Panc1 (cell line): ENCODE measurements around the gene SLC7A1. TPM values are rescaled to one million over a fixed set of nuclear protein-coding genes. Genes with fewer than 3 reads are reported as not detected.

ENCODE experiments used
- ATAC-seq: fragments of 200-7000 bp; cut with Tn5 transposase; 2 replicates; pipeline ENCODE4 v1.9.1; 2020; ENCODE audit warnings: mild to moderate bottlenecking, moderate library complexity
- BruUV-seq: library from RNA; stranded (reverse); fragments of 400-500 nt; replicated peaks from 2 replicates; lab custom pipeline; 2021; lab: Mats Ljungman, UMichigan
- CTCF ChIA-PET: fragments of 300-600 bp; sonication (Branson Sonifier 250); formaldehyde crosslinking; loops from one replicate; lab custom pipeline; 2022; ENCODE audit warnings: antibody characterized with exemption; lab: Charles Lee
- POLR2A ChIA-PET: fragments of 300-600 bp; sonication (Branson Sonifier 250); formaldehyde crosslinking; loops from one replicate; lab custom pipeline; 2022; ENCODE audit warnings: antibody characterized with exemption; lab: Charles Lee
- DNase-seq: peaks from one replicate; pipeline ENCODE4 v3.0.0-alpha.2; 2010; ENCODE audit warnings: low read depth, low spot score
- H3K27ac ChIP-seq: 2 replicates; pipeline ENCODE4 v1.5.1; 2011; ENCODE audit warnings: mild to moderate bottlenecking, low read length, inconsistent platforms
- H3K27me3 ChIP-seq: fragments of 200-500 bp; sonication (Bioruptor generic); 2 replicates; pipeline ENCODE4 v1.6.0; 2014; ENCODE audit warnings: low read length, inconsistent platforms; ENCODE audit not compliant: control insufficient read depth, insufficient read depth
- H3K36me3 ChIP-seq: fragments of 200-500 bp; sonication (Bioruptor generic); 2 replicates; pipeline ENCODE4 v1.5.1; 2014; ENCODE audit warnings: inconsistent platforms, mild to moderate bottlenecking, low read length, moderate library complexity; ENCODE audit not compliant: control insufficient read depth, insufficient read depth
- H3K4me1 ChIP-seq: 2 replicates; pipeline ENCODE4 v1.5.1; 2011; ENCODE audit warnings: inconsistent platforms, mild to moderate bottlenecking, low read length, moderate library complexity; ENCODE audit not compliant: control insufficient read depth, insufficient read depth
- H3K4me3 ChIP-seq, 2 experiments: 2 replicates each; pipeline ENCODE4 v1.5.1; 2011 to 2012; ENCODE audit warnings: low read depth in 2 of 2, low read length in 2 of 2, mild to moderate bottlenecking in 2 of 2, inconsistent platforms in 1 of 2, moderate library complexity in 1 of 2
- H3K9me3 ChIP-seq: fragments of 200-500 bp; sonication (Bioruptor generic); 2 replicates; pipeline ENCODE4 v1.5.1; 2014; ENCODE audit warnings: low read depth, mild to moderate bottlenecking, inconsistent platforms, low read length, moderate library complexity; ENCODE audit not compliant: control insufficient read depth, insufficient read depth
- POLR2AphosphoS5 ChIP-seq: IDR thresholded peaks from 2 replicates; pipeline ENCODE4 v1.6.1; 2012; ENCODE audit warnings: mild to moderate bottlenecking, low read depth, low read length, moderate library complexity
- REST ChIP-seq, 2 experiments: IDR thresholded peaks; 2 replicates each; pipeline ENCODE4 v1.6.1; 2011 to 2012; ENCODE audit warnings: low read depth in 2 of 2, control low read depth in 1 of 2, low read length in 1 of 2, mild to moderate bottlenecking in 1 of 2, moderate library complexity in 1 of 2; ENCODE audit not compliant: insufficient read depth in 1 of 2
- SIN3A ChIP-seq: IDR thresholded peaks from 2 replicates; pipeline ENCODE4 v1.6.1; 2012; ENCODE audit warnings: low read depth, mild to moderate bottlenecking, low read length, moderate library complexity, borderline replicate concordance; ENCODE audit not compliant: insufficient read depth
- TCF7L2 ChIP-seq: IDR thresholded peaks from 2 replicates; pipeline ENCODE4 v1.6.1; 2011; ENCODE audit warnings: mild to moderate bottlenecking, low read depth, low read length, inconsistent platforms
- in situ Hi-C: cut with HindIII; loops from 2 replicates; pipeline ENCODE4 v1.10.0; 2016; ENCODE audit warnings: low sequenced_read_pairs, low pct_unique_long_range_greater_than_20kb
- intact Hi-C: fragments of 100-400 bp; cut with micrococcal nuclease; formaldehyde crosslinking; loops from one replicate; pipeline ENCODE4 v1.10.0; 2022; ENCODE audit not compliant: unreplicated experiment
- total RNA-seq: library from RNA; stranded (reverse); gene quantifications from one replicate; pipeline ENCODE4 v1.2.1, GENCODE V29; 2021; ENCODE audit not compliant: unreplicated experiment
- TF ChIP-seq, protein P1 (sequence below): fragments of 450-650 bp; IDR thresholded peaks from 2 replicates; pipeline ENCODE4 v1.5.1; 2017; ENCODE audit warnings: mild to moderate bottlenecking

Gene SLC7A1
- total RNA-seq, 1 experiment from 2014 or later, result 63.3 TPM

DNA sequence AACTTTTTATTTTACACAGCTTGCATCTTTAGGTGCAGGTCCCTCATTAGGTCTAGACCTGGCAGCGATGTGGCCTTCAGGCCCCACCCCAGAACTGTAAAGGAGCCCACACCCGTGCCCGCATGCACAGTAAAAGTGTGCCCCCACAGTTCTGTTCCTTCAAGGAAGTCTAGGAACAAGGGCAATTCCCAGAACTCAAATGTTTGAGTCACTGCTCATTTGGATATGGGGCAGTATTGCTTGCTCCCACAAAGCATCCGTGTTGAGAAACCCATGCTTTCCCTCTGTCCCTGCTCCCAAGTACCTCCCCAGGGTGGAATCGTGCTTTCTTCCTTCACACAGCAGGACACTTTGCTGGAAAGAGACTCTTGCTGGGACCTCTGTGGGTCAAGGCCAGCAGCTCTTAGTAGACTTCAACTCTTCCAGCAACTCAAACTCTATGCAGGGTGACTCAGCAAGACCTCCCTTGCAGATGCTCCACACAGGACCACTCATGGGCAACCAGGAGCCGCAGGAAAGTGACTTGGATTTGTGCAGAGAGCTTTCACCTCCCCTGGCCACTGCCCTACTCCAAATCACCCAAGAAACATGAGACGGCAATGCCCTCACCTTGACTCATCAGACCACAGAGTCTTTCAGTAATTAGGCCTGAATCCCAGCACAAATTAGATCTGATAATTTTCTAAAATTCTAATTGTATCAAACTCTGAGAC, 12.3 kb downstream of the SLC7A1 start:
- Histone ChIP-seq H3K4me3 (no peak overlapping the region), H3K9me3 (no peaks in the 10 kb centered on the region), H3K27ac (no peak overlapping the region), H3K4me1 (peaks cover 19% of the 10 kb centered on the region), H3K27me3 (no peaks in the 10 kb centered on the region), H3K36me3 (no peaks in the 10 kb centered on the region)
- ChIA-PET POLR2A (no interaction called here), CTCF (no interaction called here)
- BruUV-seq, result no TSS peak
- no peak for TF ChIP-seq SIN3A
- TF ChIP-seq, protein P1, sequence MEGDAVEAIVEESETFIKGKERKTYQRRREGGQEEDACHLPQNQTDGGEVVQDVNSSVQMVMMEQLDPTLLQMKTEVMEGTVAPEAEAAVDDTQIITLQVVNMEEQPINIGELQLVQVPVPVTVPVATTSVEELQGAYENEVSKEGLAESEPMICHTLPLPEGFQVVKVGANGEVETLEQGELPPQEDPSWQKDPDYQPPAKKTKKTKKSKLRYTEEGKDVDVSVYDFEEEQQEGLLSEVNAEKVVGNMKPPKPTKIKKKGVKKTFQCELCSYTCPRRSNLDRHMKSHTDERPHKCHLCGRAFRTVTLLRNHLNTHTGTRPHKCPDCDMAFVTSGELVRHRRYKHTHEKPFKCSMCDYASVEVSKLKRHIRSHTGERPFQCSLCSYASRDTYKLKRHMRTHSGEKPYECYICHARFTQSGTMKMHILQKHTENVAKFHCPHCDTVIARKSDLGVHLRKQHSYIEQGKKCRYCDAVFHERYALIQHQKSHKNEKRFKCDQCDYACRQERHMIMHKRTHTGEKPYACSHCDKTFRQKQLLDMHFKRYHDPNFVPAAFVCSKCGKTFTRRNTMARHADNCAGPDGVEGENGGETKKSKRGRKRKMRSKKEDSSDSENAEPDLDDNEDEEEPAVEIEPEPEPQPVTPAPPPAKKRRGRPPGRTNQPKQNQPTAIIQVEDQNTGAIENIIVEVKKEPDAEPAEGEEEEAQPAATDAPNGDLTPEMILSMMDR, result no peak
- TF ChIP-seq TCF7L2, result no peak
- no peak for TF ChIP-seq POLR2AphosphoS5
- no peak for TF ChIP-seq REST (IDR thresholded peaks at IDR 0.05; ENCODE audit: insufficient read depth in 1 of 2, low read depth in 2 of 2, low read length in 1 of 2)
- in situ Hi-C loops, result no loop called here
- DNase-seq, result no peak
- intact Hi-C loops, result no loop called here
- peak; percentile 85 for ATAC-seq

DNA sequence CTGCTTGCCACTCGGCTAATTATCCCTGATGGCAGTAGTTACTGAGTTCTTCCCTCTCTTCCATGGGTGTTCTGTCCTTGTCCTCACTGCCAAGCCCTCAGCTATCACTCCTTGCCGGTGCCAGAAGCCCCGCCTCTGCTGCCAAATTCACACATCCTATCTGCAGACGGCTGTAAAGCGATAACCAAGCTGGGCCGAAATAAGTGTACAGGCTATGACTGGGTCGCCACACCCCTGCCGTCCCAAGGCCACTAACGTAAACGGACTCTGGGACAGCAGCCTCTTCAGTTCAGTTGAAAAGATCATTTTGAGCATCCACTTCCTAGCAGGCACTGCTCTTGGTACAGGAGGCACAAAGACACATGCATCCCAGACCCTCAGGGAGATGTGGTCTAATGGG, 13.3 kb downstream of the SLC7A1 start:
- H3K27ac ChIP-seq, result no peak overlapping the region
- CTCF ChIA-PET, result no interaction called here

More for the DNA sequence above, 13.3 kb downstream of the SLC7A1 start:
- POLR2A ChIA-PET, result no interaction called here
- Histone ChIP-seq H3K4me3 (no peak overlapping the region), H3K27me3 (no peaks in the 10 kb centered on the region), H3K4me1 (peaks cover 19% of the 10 kb centered on the region), H3K9me3 (no peaks in the 10 kb centered on the region), H3K36me3 (no peaks in the 10 kb centered on the region)
- BruUV-seq, result no TSS peak
- TF ChIP-seq, protein P1, result no peak
- TF ChIP-seq SIN3A (no peak), POLR2AphosphoS5 (no peak)
- intact Hi-C loops (no loop called here), in situ Hi-C loops (no loop called here)
- no peak for DNase-seq
- ATAC-seq, result no peak
